Hepatic stellate cell (primary cell): ENCODE data around the gene CYP24A1.
"Not testable (repeated sequence)": the region's sequence is repeated elsewhere in the genome, so short reads cannot be mapped to it uniquely, and the experiment has no call there.

Experiments used
- DNase-seq: peaks from one replicate; pipeline ENCODE4 v3.0.0; 2011; ENCODE audit warnings: low spot score

The CYP24A1 gene

GRCh38 chr20:54133434-54134427 is 40.1 kb downstream of the CYP24A1 start:
- DNase-seq = no peak

DNA sequence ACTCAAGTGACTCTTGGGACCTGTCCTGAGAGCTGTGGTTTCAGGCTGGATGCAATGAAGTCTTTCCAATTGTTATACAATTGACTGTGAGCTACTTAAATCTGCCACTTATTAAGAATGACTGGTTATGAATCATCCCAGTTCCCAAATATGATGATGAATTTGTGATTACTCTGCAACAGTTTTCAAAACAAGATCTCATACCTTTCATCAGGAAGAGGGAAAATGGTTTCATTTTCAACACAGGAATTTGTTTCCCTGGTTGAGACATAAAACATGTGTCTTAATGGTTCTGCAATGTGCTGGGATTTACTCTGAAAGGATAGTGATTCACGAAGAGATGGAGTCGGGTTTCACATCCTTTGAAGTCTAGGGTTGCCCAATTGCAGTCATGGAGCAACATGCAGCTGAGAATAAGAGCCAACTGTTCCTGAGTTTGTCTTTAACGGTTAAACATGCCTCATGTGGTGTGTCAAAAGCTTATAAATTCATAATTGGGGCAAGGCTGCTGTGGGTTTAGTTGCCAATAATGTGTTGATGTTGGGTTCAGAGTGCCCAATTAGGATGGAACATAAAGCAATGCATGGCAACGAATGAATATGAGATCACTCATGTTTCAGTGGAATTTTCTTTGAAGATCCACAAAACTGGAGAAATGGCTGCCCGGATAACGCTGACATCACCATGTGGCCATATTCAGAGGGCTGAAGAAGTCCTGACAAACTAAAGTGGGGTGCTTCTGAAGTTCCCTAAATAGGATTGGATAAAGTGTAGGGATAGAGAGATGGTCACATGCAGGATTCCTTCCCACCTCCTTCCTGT is 41.0 kb downstream of the CYP24A1 start:
- DNase-seq = peak; percentile 31

- no peak for DNase-seq
Observed at GRCh38 chr20:54131675-54132611, 41.8 kb downstream of the CYP24A1 start.

DNA sequence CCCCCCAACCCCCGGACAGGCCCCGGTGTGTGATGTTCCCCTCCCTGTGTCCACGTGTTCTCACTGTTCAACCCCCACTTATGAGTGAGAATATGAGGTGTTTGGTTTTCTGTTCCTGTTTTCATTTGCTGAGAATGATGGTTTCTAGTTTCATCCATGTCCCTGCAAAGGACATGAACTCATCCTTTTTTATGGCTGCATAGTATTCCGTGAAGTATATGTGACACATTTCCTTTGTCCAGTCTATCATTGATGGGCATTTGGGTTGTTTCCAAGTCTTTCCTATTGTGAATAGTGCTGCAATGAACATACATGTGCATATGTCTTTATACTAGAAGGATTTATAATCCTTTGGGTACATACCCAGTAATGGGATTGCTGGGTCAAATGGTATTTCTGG is 42.7 kb downstream of the CYP24A1 start:
- not testable (repeated sequence) for DNase-seq

DNA sequence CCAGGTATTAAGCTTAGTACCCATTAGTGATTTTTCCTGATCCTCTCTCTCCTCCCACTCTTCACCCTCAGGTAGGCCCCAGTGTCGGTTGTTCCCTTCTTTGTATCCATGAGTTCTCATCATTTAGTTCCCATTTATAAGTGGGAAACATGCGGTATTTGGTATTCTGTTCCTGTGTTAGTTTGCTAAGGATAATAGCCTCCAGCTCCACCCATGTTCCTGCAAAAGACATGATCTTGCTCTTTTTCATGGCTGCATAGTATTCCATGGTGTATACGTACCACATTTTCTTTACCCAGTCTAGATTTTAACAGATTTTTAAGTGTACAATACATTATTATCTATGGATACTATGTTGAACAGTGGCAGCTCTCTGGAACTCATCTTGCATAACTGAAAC is 44.4 kb downstream of the CYP24A1 start:
- DNase-seq = no peak

DNA sequence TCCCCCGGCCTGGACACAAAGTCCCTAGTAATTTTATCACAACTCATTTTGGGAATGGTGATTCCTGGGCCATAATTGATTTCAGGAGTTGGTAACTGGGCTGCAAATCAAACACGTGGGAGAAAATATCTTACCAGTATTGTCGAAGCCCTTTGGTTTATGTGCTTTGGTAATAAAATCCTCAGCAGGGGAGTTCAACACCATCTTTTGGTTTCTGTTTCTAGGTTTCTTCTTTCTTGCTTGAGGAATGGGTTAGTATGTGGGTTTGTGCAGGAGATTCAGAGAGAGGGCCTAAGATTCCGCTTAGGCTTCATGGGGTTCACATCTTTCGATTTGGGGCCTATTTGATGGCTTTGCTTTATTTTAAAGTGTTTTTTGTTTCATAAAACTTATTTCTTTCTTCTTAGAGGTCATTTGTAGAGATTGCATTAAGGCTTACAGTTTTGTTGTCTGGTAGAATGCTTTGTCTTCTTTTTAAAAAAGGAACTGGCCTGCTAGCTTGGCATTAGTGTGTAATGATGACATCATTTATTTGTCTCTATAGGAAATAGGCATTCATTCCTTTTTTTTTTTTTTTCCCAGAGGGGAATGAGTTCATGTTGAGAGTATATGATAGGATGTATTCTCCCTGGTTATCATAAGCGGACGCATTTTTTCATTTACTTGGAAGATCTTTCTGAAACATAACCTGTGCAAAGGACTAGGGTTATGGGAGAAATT is 45.8 kb downstream of the CYP24A1 start:
- no peak for DNase-seq

- DNase-seq = no peak
Observed at GRCh38 chr20:54126806-54127655, 46.8 kb downstream of the CYP24A1 start.

DNA sequence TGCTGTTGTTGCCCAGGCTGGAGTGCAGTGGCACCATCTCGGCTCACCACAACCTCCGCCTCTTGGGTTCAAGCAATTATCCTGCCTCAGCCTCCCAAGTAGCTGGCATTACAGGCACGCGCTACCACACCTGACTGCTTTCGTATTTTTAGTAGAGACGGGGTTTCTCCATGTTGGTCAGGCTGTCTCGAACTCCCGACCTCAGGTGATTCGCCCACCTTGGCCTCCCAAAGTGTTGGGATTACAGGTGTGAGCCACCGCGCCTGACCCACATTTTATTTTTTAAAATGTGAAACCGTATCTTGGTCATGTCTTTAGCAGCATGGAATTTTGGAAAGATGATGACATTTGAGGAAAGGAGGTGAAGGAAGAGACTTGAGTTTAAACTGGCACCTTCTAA is 47.5 kb downstream of the CYP24A1 start:
- DNase-seq = not testable (repeated sequence)

DNA sequence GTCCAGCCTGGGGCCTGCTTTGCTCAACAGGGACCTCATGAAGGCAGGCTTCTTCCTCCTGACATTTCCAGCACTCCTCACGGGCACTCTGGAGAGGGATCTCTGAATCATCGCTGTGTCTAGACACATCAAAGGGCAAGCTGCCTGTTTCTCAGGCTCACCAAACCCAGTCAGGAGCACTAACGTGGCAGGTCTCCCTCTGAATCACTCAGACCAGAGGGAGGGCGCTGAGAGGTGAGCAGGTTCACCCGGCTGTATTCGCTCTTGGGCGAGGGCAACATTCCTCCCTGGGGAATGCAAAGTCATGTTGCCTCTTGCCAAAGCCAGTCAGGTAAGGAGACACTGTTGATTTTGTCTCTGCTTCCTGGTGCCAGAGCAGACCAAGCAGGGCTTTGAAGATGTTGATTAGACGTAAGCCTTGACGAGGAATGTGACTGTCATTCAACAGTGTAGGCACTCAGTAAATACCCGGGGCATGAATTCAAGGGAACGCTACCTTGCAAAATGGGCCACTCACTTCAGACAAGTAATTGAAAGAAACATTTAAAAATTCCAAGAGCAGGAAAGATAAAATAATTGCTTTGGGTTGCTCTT is 50.1 kb downstream of the CYP24A1 start:
- no peak for DNase-seq

DNA sequence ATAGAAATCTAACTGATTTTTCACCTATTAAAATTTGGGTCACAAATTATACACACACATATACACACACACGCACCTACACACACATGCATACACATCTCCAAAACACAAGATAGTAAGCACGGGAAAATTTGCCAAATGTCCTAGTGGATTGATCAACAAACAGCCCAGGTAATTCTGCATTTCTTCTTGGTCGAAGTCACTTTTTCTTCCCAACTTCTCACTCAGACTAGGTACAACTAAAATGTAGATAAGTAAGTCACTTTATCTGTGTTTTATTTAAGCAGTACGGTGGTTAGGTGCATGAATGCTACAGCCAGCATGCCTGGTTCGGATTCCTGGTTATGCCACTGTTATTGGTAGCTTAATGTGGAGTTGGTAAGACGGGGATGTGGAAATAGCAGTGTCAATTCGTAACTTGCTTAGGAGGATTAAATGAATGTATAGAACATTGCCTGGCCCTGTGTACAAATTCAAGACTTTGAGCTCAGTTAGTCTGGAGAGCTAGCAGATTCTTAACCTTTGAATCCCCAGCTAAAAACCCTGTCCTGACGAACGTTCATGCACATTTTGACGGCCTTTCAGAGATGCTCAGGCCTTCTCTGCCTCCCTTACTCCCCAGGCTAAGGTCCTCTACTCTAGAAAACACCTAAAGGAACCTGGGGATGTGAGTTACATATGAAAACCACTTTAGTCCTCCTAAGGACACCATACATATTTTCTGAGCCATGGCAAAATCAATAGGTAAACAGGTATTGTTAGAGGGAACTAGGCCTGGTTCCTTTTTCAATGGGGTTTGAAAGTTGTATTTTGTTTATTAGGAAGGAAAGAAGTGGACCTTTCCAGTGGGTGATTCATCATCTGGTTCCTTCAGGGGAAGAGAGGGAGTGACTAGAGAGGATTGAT is 50.9 kb downstream of the CYP24A1 start:
- no peak for DNase-seq

GRCh38 chr20:54122189-54122588 is 51.6 kb downstream of the CYP24A1 start:
- DNase-seq = no peak

GRCh38 chr20:54119744-54120143 is 54.0 kb downstream of the CYP24A1 start:
- no peak for DNase-seq

GRCh38 chr20:54118220-54119001 is 55.4 kb downstream of the CYP24A1 start:
- DNase-seq = no peak

- no peak for DNase-seq
Observed at GRCh38 chr20:54116550-54117235, 57.1 kb downstream of the CYP24A1 start.

- no peak for DNase-seq
Observed at GRCh38 chr20:54115172-54115854, 58.5 kb downstream of the CYP24A1 start.

GRCh38 chr20:54114109-54114508 is 59.7 kb downstream of the CYP24A1 start:
- no peak for DNase-seq

DNA sequence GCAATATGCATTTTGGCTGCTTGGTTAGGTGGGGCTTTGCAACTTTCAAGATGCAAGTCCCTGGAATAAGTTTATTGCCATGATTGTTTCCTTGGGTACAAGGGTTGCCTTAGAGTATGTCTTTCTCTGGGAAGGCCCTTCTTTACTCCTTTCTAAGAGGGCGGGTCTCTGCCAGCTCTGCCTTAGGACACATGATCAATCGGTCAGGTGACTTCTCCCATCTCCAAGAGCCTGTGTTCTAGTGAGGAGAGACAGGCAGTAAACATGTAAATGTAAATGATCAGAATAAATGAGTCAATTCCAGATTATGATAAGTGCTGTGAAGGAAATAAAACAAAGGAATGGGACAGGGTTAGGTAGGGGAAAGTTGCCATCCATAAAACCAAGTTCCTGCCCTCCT is 60.2 kb downstream of the CYP24A1 start:
- DNase-seq = no peak
